RWPE1 (cell line): ENCODE results near the gene DGKE.

Source experiments
- CTCF ChIA-PET: fragments of 350-600 bp; sonication (Branson Sonifier 250); formaldehyde crosslinking; extraction: SDS; loops from one replicate; lab custom pipeline; 2021; lab: Yijun Ruan, JAX
- POLR2A ChIA-PET: fragments of 400-600 bp; formaldehyde crosslinking; extraction: SDS; loops from one replicate; lab custom pipeline; 2020; ENCODE audit warnings: antibody characterized with exemption; ENCODE audit not compliant: low non-redundant PET; lab: Yijun Ruan, JAX
- DNase-seq: peaks from one replicate; pipeline ENCODE4 v3.0.0; 2012; ENCODE audit warnings: low spot score
- H3K27ac ChIP-seq: fragments of 450-650 bp; 2 replicates; pipeline ENCODE4 v1.5.1; 2017
- TF ChIP-seq, protein P1 (sequence below): fragments of 450-650 bp; conservative IDR thresholded peaks from 2 replicates; pipeline ENCODE4 v1.5.1; 2017; ENCODE audit warnings: low read depth, mild to moderate bottlenecking

Gene DGKE

GRCh38 chr17:56866496-56866895, 32.5 kb downstream of the DGKE start:
- DNase-seq = no peak
- CTCF ChIA-PET = interaction anchor here (0.6 kb wide), 1 partner anchor 9 kb away, joined by 4 read pairs; no protein-coding TSS in a partner anchor

DNA sequence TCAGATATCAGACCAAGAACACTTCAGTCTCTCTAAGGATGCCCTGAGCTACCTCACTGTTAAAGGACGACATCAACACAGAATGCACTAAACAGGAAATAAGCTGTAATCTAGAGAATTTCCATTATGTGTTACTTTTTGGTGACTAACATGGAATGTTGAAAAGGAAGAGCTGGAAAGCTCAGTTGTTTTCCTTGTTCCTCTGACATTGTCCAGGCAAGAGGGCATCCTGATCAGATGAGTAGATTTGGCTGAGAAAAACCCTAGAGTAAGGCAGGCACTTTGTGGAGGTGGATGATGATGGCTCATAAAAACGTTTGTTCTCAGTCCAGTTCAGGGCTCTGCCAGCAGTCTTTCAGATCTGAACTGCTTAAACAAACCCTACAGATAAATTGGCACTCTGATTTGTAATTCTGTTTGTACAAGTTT, 34.0 kb downstream of the DGKE start:
- POLR2A ChIA-PET = no interaction called here

More at GRCh38 chr17:56866496-56866895, 32.5 kb downstream of the DGKE start:
- H3K27ac ChIP-seq = no peak overlapping the region
- POLR2A ChIA-PET = no interaction called here
- TF ChIP-seq, protein P1, sequence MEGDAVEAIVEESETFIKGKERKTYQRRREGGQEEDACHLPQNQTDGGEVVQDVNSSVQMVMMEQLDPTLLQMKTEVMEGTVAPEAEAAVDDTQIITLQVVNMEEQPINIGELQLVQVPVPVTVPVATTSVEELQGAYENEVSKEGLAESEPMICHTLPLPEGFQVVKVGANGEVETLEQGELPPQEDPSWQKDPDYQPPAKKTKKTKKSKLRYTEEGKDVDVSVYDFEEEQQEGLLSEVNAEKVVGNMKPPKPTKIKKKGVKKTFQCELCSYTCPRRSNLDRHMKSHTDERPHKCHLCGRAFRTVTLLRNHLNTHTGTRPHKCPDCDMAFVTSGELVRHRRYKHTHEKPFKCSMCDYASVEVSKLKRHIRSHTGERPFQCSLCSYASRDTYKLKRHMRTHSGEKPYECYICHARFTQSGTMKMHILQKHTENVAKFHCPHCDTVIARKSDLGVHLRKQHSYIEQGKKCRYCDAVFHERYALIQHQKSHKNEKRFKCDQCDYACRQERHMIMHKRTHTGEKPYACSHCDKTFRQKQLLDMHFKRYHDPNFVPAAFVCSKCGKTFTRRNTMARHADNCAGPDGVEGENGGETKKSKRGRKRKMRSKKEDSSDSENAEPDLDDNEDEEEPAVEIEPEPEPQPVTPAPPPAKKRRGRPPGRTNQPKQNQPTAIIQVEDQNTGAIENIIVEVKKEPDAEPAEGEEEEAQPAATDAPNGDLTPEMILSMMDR = 0 out of 2 replicates have a peak, but pooled peaks have one; percentile 11

GRCh38 chr17:56868716-56869115, 34.8 kb downstream of the DGKE start:
- POLR2A ChIA-PET = no interaction called here
- no peak for DNase-seq
- CTCF ChIA-PET = interaction anchor here (0.6 kb wide), 1 partner anchor 147 kb away, joined by 3 read pairs; no protein-coding TSS in a partner anchor
- no peak overlapping the region for H3K27ac ChIP-seq
- TF ChIP-seq, protein P1 = no peak

More for the DNA sequence above, 34.0 kb downstream of the DGKE start:
- no peak for DNase-seq
- no peak overlapping the region for H3K27ac ChIP-seq
- CTCF ChIA-PET = interaction anchor here (0.6 to 0.7 kb wide), 3 partner anchors 11 to 1465 kb away, joined by 3 to 4 read pairs (median 3); no protein-coding TSS in a partner anchor
- TF ChIP-seq, protein P1 = no peak

DNA sequence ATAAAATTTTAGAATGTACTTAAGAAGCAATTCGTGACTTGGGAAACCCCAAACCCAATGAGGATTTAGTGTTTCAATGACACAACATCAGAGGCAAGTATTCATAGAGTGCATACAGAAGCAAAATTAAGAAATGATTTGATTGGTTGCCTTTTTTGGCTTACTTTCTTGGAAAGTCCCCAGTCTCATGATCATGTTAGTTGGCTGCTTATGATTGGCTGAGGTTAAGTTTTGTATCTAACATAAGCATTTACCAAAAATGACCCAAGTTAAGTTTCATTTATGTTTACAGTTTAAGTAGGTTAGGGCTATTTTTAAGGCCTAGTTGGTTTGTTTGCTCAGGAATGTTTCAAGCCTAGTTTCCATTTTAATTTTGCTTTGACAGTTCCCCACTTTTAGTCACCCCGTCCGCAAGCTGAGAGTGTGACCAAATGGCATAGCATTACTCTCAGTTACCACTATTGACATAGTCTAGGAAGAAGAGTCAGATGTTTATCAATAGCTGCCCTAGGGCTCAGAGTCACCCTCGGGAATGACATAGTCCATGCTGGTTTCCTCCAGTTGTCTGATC, 36.2 kb downstream of the DGKE start:
- TF ChIP-seq, protein P1 = no peak
- no peak for DNase-seq
- CTCF ChIA-PET = no interaction called here
- H3K27ac ChIP-seq = no peak overlapping the region
- POLR2A ChIA-PET = no interaction called here

DNA sequence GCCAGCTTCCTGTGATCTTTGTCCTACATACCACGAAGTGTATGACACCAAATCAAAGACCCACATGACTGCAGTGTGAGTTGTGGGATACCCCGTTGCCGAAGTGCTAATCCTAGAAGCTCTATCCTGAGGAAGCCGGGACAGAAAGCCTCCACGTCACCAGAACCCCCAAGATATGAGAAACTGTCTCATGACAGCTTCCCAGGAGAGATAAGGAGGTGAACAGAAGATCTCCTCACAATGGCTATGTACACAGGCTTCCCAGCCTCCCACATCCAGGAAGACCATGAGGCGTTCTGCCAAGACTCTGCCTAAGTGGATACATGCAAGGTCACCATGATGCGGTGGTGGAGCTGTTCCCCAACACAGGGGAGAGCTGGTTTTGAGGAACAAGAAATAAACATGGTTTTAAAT, 42.8 kb downstream of the DGKE start:
- CTCF ChIA-PET = interaction anchor here (0.6 kb wide), 1 partner anchor 18 kb away, joined by 4 read pairs; no protein-coding TSS in a partner anchor
- TF ChIP-seq, protein P1 = no peak
- POLR2A ChIA-PET = no interaction called here
- no peak for DNase-seq
- H3K27ac ChIP-seq = no peak overlapping the region

DNA sequence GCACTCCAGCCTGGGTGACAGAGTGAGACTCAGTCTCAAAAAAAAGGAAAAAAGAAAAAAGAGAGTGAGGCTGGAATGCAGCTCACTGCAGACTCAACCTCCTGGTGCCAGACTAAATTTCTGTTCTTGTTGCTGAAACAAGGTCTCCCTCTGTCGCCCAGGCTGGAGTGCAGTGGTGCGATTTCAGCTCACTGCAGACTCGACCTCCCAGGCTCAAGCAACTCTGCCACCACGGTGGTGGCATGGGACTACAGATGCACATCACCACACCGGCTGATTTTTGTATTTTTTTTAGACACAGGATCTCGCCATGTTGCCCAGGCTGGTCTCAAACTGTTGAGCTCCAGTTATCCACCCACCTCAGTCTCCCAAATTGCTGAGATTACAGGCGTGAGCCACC, 45.3 kb downstream of the DGKE start:
- DNase-seq = no peak
- TF ChIP-seq, protein P1 = no peak
- H3K27ac ChIP-seq = no peak overlapping the region
- POLR2A ChIA-PET = no interaction called here
- CTCF ChIA-PET = interaction anchor here (0.7 to 1.2 kb wide), 2 partner anchors 11 to 16 kb away, joined by 3 read pairs; no protein-coding TSS in a partner anchor
